Colonic mucosa (tissue), 2 donors: ENCODE data around the gene RPS24. TPM values are rescaled to one million over a fixed set of nuclear protein-coding genes. Genes with fewer than 3 reads are reported as not detected.

Source experiments
- total RNA-seq, 2 donors: library from RNA; stranded (reverse); fragmentation: NEBNext Ultra II Directional in 1 of 2; extraction: Animal tissue kit (Norgen Biotek cat#: 25700) in 1 of 2; gene quantifications; one replicate each; pipeline ENCODE4 v1.2.1, GENCODE V29; 2021
- donor health status: DM: no; HTN: no; CAD: no.
- donor health status: DM: no; HTN: no; CAD: no.

RPS24 gene
- total RNA-seq, 2 donors from 2014 or later = 1,326 to 1,370 TPM

Other genes starting within 250 kb of the RPS24 start
- gene DLG5, start 107.1 kb upstream of the RPS24 start, total RNA-seq = 10 to 100 TPM; 26.1 to 47.5 TPM
- gene POLR3A, start 4.3 kb upstream of the RPS24 start, total RNA-seq = 10 to 100 TPM; 11.3 to 14.6 TPM